GM12864 (cell line): ENCODE results near the gene MALRD1.

Experiments used
- DNase-seq: peaks from one replicate; pipeline ENCODE4 v3.0.0-alpha.2; 2011; ENCODE audit warnings: low read depth
- H3K4me3 ChIP-seq: 2 replicates; pipeline ENCODE4 v1.5.1; 2011; ENCODE audit warnings: mild to moderate bottlenecking, low read depth, low read length, control low read depth
- CTCF ChIP-seq: IDR thresholded peaks from 2 replicates; pipeline ENCODE4 v1.5.1; 2011; ENCODE audit warnings: low read depth, mild to moderate bottlenecking, moderate library complexity, low read length, control low read depth, inconsistent platforms; ENCODE audit errors: missing control alignments

The MALRD1 gene

GRCh38 chr10:19367176-19367575 lies 318.6 kb downstream of the MALRD1 start:
- no peak for TF ChIP-seq CTCF
- no peak for DNase-seq
- H3K4me3 ChIP-seq, result no peak overlapping the region

- H3K4me3 ChIP-seq, result no peak overlapping the region
- TF ChIP-seq CTCF, result no peak
- DNase-seq, result no peak
Observed at GRCh38 chr10:19373988-19374387, 325.4 kb downstream of the MALRD1 start.

- no peak for DNase-seq
- TF ChIP-seq CTCF, result no peak
- H3K4me3 ChIP-seq, result no peak overlapping the region
Observed at GRCh38 chr10:19385846-19386450, 337.3 kb downstream of the MALRD1 start.

- H3K4me3 ChIP-seq, result no peak overlapping the region
- DNase-seq, result no peak
- no peak for TF ChIP-seq CTCF
Observed at GRCh38 chr10:19408924-19409323, 360.3 kb downstream of the MALRD1 start.

GRCh38 chr10:19411119-19411518 lies 362.5 kb downstream of the MALRD1 start:
- TF ChIP-seq CTCF, result no peak
- no peak overlapping the region for H3K4me3 ChIP-seq
- no peak for DNase-seq

GRCh38 chr10:19412531-19412930 lies 363.9 kb downstream of the MALRD1 start:
- no peak overlapping the region for H3K4me3 ChIP-seq
- no peak for TF ChIP-seq CTCF
- no peak for DNase-seq

GRCh38 chr10:19416164-19416563 lies 367.6 kb downstream of the MALRD1 start:
- no peak overlapping the region for H3K4me3 ChIP-seq
- DNase-seq, result no peak
- no peak for TF ChIP-seq CTCF
